Gastroesophageal sphincter (tissue), 3 donors: Measurements from ENCODE around the gene CCDC54.

Experiments used
- CTCF ChIP-seq, 4 experiments: fragments of 200-600 bp in 2 of 4; fragments of 450-650 bp in 2 of 4; sonication (generic) in 1 of 4; IDR thresholded peaks; one replicate each; pipeline ENCODE4 v1.5.1; 2017 to 2019; ENCODE audit warnings: antibody characterized with exemption in 4 of 4, mild to moderate bottlenecking in 2 of 4, moderate library complexity in 2 of 4
- POLR2A ChIP-seq, 2 donors: fragments of 450-650 bp; IDR thresholded peaks; one replicate each; pipeline ENCODE4 v1.6.1; 2017; ENCODE audit warnings: antibody characterized with exemption in 2 of 2, mild to moderate bottlenecking in 2 of 2, moderate library complexity in 1 of 2

GRCh38 chr3:107425033-107425432 is 47.8 kb downstream of the CCDC54 start:
- TF ChIP-seq POLR2A (IDR thresholded peaks at IDR 0.05) (no peak), CTCF (IDR thresholded peaks at IDR 0.05) (no peak)
